Measurements from ENCODE around the gene ASXL3.

The ASXL3 gene

GRCh38 chr18:33606621-33607020 lies 28.6 kb downstream of the ASXL3 start:
- CTCF ChIA-PET: no interaction called here
- POLR2A ChIA-PET (ENCODE audit: low non-redundant PET): no interaction called here
- TF ChIP-seq, protein P1, sequence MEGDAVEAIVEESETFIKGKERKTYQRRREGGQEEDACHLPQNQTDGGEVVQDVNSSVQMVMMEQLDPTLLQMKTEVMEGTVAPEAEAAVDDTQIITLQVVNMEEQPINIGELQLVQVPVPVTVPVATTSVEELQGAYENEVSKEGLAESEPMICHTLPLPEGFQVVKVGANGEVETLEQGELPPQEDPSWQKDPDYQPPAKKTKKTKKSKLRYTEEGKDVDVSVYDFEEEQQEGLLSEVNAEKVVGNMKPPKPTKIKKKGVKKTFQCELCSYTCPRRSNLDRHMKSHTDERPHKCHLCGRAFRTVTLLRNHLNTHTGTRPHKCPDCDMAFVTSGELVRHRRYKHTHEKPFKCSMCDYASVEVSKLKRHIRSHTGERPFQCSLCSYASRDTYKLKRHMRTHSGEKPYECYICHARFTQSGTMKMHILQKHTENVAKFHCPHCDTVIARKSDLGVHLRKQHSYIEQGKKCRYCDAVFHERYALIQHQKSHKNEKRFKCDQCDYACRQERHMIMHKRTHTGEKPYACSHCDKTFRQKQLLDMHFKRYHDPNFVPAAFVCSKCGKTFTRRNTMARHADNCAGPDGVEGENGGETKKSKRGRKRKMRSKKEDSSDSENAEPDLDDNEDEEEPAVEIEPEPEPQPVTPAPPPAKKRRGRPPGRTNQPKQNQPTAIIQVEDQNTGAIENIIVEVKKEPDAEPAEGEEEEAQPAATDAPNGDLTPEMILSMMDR (conservative IDR thresholded peaks at IDR 0.05; ENCODE audit: low read depth): no peak
- H3K27ac ChIP-seq: no peak overlapping the region
- DNase-seq (ENCODE audit: low spot score): no peak

- ChIA-PET CTCF (no interaction called here), POLR2A (ENCODE audit: low non-redundant PET) (no interaction called here)
- DNase-seq (ENCODE audit: low spot score): no peak
- no peak overlapping the region for H3K27ac ChIP-seq
- TF ChIP-seq, protein P1 (conservative IDR thresholded peaks at IDR 0.05; ENCODE audit: low read depth): no peak
Observed at GRCh38 chr18:33611525-33612135, 33.6 kb downstream of the ASXL3 start.

DNA sequence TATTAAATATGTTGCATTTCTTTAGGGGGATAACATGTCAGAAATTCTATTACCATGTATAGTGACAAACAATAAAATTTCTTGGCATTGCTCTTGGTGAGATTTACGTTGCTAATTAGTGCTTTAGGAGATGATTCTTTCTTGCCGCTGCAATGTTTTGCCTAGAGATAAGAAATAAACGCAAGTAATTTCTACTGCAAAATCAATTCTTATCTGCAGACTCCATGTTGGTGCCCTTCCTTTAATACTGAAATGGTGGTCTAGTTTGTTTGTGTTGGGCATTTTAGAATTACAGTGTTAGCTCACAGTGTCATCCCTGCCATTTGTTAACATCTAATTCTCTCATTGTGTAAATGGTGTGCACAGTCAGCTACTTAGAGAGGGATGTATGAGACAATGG lies 34.6 kb downstream of the ASXL3 start:
- no peak overlapping the region for H3K27ac ChIP-seq
- ChIA-PET POLR2A (ENCODE audit: low non-redundant PET) (no interaction called here), CTCF (no interaction called here)
- DNase-seq (ENCODE audit: low spot score): no peak
- TF ChIP-seq, protein P1 (conservative IDR thresholded peaks at IDR 0.05; ENCODE audit: low read depth): no peak

DNA sequence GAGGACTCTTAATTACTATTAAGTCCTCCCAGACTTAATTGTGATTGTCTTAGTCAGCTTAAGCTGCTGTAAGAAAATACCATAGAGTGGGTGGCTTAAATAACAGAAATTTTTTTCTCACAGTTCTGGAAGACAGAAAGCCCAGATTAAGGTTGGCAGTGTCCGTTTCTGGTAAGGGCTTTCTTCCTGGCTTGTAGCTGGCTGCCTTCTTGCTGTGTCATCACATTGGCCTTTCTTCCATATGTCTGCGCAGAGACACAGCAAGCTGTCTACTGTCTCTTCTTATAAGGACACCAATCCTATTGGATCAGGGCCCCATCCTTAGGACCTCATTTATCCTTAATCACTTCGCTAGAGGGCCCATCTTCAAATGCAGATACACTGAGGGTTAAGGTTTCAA lies 38.5 kb downstream of the ASXL3 start:
- no peak for DNase-seq (ENCODE audit: low spot score)
- POLR2A ChIA-PET (ENCODE audit: low non-redundant PET): no interaction called here
- no peak overlapping the region for H3K27ac ChIP-seq
- TF ChIP-seq, protein P1 (conservative IDR thresholded peaks at IDR 0.05; ENCODE audit: low read depth): no peak
- CTCF ChIA-PET: no interaction called here

DNA sequence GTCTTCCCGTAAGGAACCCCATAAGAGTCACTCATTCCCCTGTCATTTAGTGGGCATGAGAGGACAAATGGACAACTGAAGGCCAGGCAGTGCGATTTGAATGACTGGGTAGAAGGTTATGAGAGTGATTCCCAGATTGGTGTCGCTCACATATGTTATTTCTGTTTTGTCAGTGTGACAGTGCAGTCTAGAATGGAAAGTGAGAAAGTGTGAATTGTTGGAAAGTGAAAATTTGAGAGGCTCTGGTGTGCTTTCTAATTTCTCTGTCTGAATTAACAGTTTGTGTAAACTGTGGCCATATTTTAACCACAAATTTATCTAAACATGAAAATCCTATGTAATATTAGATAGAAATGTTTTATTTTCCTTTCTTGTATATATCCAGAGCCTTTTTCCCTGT lies 49.1 kb downstream of the ASXL3 start:
- DNase-seq (ENCODE audit: low spot score): no peak

GRCh38 chr18:33630476-33630875 lies 52.5 kb downstream of the ASXL3 start:
- CTCF ChIA-PET: no interaction called here
- no peak for DNase-seq (ENCODE audit: low spot score)
- TF ChIP-seq, protein P1 (conservative IDR thresholded peaks at IDR 0.05; ENCODE audit: low read depth): no peak
- POLR2A ChIA-PET (ENCODE audit: low non-redundant PET): no interaction called here
- no peak overlapping the region for H3K27ac ChIP-seq

More for the DNA sequence above, 49.1 kb downstream of the ASXL3 start:
- ChIA-PET POLR2A (ENCODE audit: low non-redundant PET) (no interaction called here), CTCF (no interaction called here)
- TF ChIP-seq, protein P1 (conservative IDR thresholded peaks at IDR 0.05; ENCODE audit: low read depth): no peak
- no peak overlapping the region for H3K27ac ChIP-seq

- ChIA-PET POLR2A (ENCODE audit: low non-redundant PET) (no interaction called here), CTCF (no interaction called here)
- no peak overlapping the region for H3K27ac ChIP-seq
- no peak for DNase-seq (ENCODE audit: low spot score)
- TF ChIP-seq, protein P1 (conservative IDR thresholded peaks at IDR 0.05; ENCODE audit: low read depth): no peak
Observed at GRCh38 chr18:33641141-33641540, 63.1 kb downstream of the ASXL3 start.

All from RWPE1 (cell line).